ENCODE measurements around the gene FBN3.

Gene FBN3

GRCh38 chr19:8126511-8126910 lies 22.9 kb downstream of the FBN3 start:
- no peak overlapping the region for H3K27ac ChIP-seq
- TF ChIP-seq CTCF (conservative IDR thresholded peaks at IDR 0.05) = no peak

DNA sequence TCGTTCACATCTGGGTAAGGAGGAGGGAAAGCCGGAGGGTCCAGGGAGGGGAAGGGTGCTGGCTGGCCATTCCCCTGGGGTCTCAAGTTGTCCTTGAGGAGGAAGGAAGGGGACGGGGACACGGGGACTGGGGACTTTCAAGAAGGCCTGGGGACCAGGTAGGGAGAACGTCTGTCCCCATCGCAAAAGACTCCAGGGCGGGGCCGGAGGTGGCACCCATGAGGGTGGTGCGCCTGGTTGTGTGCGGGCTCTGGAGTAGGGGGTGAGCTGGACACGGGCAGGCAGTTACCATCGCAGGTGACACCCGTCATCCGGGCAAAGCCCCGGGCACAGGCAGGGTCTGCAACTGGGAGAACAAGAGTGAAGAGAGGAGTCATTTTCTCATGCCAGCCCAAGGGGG lies 23.4 kb downstream of the FBN3 start:
- no peak for TF ChIP-seq CTCF (conservative IDR thresholded peaks at IDR 0.05)
- H3K27ac ChIP-seq = no peak overlapping the region

DNA sequence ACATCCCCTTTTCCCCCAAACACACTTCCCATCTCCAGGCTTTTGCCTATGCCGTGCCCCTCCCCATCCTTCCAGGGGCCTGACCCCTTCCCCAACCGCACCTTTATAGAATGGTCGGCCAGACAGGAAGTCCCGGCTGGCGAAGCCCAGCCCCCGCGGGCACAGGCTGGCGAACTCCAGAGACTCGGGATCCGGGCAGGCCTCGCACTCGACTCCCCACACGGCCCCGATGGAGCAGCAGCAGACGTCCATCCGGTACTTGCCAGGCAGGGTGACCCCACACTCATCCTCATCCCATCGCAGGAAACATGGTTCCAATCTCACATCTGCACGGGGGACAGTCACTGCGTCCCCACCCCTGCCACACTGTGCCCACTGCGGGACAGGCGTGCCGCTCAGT lies 25.7 kb downstream of the FBN3 start:
- H3K27ac ChIP-seq = no peak overlapping the region
- no peak for TF ChIP-seq CTCF (conservative IDR thresholded peaks at IDR 0.05)

DNA sequence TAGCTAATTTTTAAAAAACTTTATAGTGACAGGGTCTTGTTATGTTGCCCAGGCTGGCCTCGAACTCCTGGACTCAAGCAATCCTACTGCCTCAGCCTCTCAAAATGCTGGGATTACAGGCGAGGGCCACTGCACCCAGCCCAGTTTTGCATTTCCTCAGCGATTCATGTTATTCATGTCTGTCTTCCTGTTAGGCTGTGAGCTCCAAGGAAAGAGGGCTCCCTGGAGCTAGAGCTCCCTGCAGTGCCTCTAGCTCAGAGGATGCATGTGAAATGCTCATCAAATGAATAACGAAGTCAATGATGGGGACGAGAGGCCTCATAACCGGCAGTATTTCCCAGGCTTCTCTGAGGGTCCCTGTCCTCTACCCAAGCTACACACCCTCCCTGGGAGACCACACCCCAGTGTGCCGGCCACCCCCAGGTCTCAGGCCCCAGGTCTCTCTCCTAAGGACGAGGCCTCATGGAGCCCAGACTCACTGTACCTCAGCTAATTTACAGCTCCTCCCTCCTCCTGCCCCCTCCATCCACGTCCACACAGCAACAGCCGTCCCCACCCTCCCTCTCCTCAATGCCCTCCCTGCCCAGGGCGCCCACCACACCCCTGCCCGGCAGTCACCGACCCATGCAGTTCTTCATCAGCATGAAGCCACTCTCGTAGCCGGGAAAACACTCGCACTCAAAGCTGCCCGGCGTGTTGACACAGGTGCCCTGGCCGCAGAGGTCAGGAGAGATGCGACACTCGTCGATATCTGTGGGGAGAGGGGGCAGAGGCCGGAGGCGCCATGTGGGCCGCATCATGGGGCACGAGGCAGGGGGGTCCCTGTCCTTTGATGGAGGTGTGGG lies 28.5 kb downstream of the FBN3 start:
- no peak overlapping the region for H3K27ac ChIP-seq
- TF ChIP-seq CTCF (conservative IDR thresholded peaks at IDR 0.05) = no peak

- H3K27ac ChIP-seq = no peak overlapping the region
- no peak for TF ChIP-seq CTCF (conservative IDR thresholded peaks at IDR 0.05)
Measured at GRCh38 chr19:8117991-8118390, 31.4 kb downstream of the FBN3 start.

- no peak overlapping the region for H3K27ac ChIP-seq
- peak; percentile 34 for TF ChIP-seq CTCF (conservative IDR thresholded peaks at IDR 0.05)
Measured at GRCh38 chr19:8116437-8117293, 32.7 kb downstream of the FBN3 start.

DNA sequence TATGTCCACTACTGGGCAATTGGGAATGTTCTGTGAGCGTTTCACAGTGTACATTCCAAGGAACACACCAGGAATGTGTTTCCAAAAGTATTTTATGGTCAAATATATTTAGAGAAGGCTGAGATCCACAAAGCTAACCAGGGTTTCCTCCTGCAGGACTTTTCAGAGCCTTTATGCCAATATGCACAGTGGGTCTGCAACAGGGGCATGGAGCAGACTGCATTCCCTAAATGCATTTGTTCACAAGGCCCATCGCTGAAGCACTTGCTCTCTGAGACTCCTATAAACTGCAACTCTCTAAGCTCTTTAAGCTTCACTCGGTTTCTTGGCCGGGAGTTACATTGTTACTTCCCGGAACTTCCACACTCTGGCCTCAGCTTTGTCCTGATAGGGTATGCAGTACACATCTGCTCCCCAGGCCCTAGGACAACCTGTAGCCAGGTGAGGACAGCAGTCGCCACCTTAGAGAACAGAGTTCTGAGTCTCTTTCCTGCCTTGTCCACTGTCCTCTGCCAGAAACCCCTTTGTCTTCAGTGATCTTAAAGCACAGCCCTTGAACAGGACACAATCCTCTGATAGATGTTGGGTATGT lies 33.5 kb downstream of the FBN3 start:
- H3K27ac ChIP-seq = no peak overlapping the region
- no peak for TF ChIP-seq CTCF (conservative IDR thresholded peaks at IDR 0.05)

All from VCaP (cell line).